HUES48 (cell line): Measurements from ENCODE around the gene STK32C.

ENCODE experiments used
- H3K27ac ChIP-seq: one replicate; pipeline ENCODE4 v1.7.0; 2013; ENCODE audit warnings: low read depth, low read length, inconsistent platforms
- H3K27me3 ChIP-seq: 2 replicates; pipeline ENCODE4 v1.6.1; 2013; ENCODE audit warnings: mild to moderate bottlenecking, low read length; ENCODE audit not compliant: control insufficient read depth, insufficient read depth
- H3K36me3 ChIP-seq: 2 replicates; pipeline ENCODE4 v1.6.1; 2013; ENCODE audit warnings: low read length; ENCODE audit not compliant: control insufficient read depth, insufficient read depth
- H3K4me1 ChIP-seq: 2 replicates; pipeline ENCODE4 v1.6.1; 2013; ENCODE audit warnings: mild to moderate bottlenecking, low read length; ENCODE audit not compliant: control insufficient read depth, insufficient read depth
- H3K4me3 ChIP-seq: 2 replicates; pipeline ENCODE4 v1.5.1; 2013; ENCODE audit warnings: mild to moderate bottlenecking, low read depth, low read length
- H3K9ac ChIP-seq: 2 replicates; pipeline ENCODE4 v1.6.1; 2013; ENCODE audit warnings: mild to moderate bottlenecking, low read depth, low read length, moderate library complexity
- H3K9me3 ChIP-seq: 2 replicates; pipeline ENCODE4 v1.6.1; 2013; ENCODE audit warnings: low read length; ENCODE audit not compliant: control insufficient read depth, insufficient read depth

Gene STK32C

GRCh38 chr10:132241496-132241895 is 66.3 kb downstream of the STK32C start:
- H3K9ac ChIP-seq, result no peak overlapping the region
- H3K9me3 ChIP-seq, result no peaks in the 10 kb centered on the region
- no peaks in the 10 kb centered on the region for H3K27me3 ChIP-seq
- H3K36me3 ChIP-seq, result no peaks in the 10 kb centered on the region
- H3K4me3 ChIP-seq, result no peak overlapping the region
- H3K4me1 ChIP-seq, result no peaks in the 10 kb centered on the region
- no peak overlapping the region for H3K27ac ChIP-seq

- H3K4me1 ChIP-seq, result no peaks in the 10 kb centered on the region
- H3K27me3 ChIP-seq, result no peaks in the 10 kb centered on the region
- no peaks in the 10 kb centered on the region for H3K9me3 ChIP-seq
- H3K4me3 ChIP-seq, result no peak overlapping the region
- H3K27ac ChIP-seq, result no peak overlapping the region
- no peaks in the 10 kb centered on the region for H3K36me3 ChIP-seq
- no peak overlapping the region for H3K9ac ChIP-seq
Observed at GRCh38 chr10:132241086-132241485, 66.7 kb downstream of the STK32C start.

GRCh38 chr10:132240581-132240980 is 67.2 kb downstream of the STK32C start:
- Histone ChIP-seq H3K4me1 (no peaks in the 10 kb centered on the region), H3K9me3 (no peaks in the 10 kb centered on the region), H3K4me3 (no peak overlapping the region), H3K36me3 (no peaks in the 10 kb centered on the region), H3K9ac (no peak overlapping the region), H3K27me3 (no peaks in the 10 kb centered on the region), H3K27ac (no peak overlapping the region)

- no peaks in the 10 kb centered on the region for H3K4me1 ChIP-seq
- no peaks in the 10 kb centered on the region for H3K9me3 ChIP-seq
- H3K27me3 ChIP-seq, result no peaks in the 10 kb centered on the region
- H3K9ac ChIP-seq, result no peak overlapping the region
- H3K27ac ChIP-seq, result no peak overlapping the region
- H3K4me3 ChIP-seq, result no peak overlapping the region
- H3K36me3 ChIP-seq, result no peaks in the 10 kb centered on the region
Observed at GRCh38 chr10:132240156-132240555, 67.6 kb downstream of the STK32C start.

GRCh38 chr10:132239126-132240031 is 68.4 kb downstream of the STK32C start:
- Histone ChIP-seq H3K4me3 (no peak overlapping the region), H3K36me3 (no peaks in the 10 kb centered on the region), H3K9me3 (no peaks in the 10 kb centered on the region), H3K4me1 (no peaks in the 10 kb centered on the region), H3K27me3 (no peaks in the 10 kb centered on the region), H3K9ac (no peak overlapping the region), H3K27ac (no peak overlapping the region)

- Histone ChIP-seq H3K36me3 (no peaks in the 10 kb centered on the region), H3K27me3 (no peaks in the 10 kb centered on the region), H3K9me3 (no peaks in the 10 kb centered on the region), H3K27ac (no peak overlapping the region), H3K4me3 (no peak overlapping the region), H3K9ac (no peak overlapping the region), H3K4me1 (no peaks in the 10 kb centered on the region)
Observed at GRCh38 chr10:132238371-132239125, 69.2 kb downstream of the STK32C start.

GRCh38 chr10:132237871-132238270 is 69.9 kb downstream of the STK32C start:
- Histone ChIP-seq H3K9ac (no peak overlapping the region), H3K9me3 (no peaks in the 10 kb centered on the region)

GRCh38 chr10:132237396-132237795 is 70.4 kb downstream of the STK32C start:
- Histone ChIP-seq H3K36me3 (no peaks in the 10 kb centered on the region), H3K9ac (no peak overlapping the region), H3K9me3 (no peaks in the 10 kb centered on the region), H3K27me3 (no peaks in the 10 kb centered on the region), H3K27ac (no peak overlapping the region), H3K4me3 (no peak overlapping the region), H3K4me1 (no peaks in the 10 kb centered on the region)

More at GRCh38 chr10:132237871-132238270, 69.9 kb downstream of the STK32C start:
- Histone ChIP-seq H3K36me3 (no peaks in the 10 kb centered on the region), H3K4me3 (no peak overlapping the region), H3K4me1 (no peaks in the 10 kb centered on the region), H3K27me3 (no peaks in the 10 kb centered on the region), H3K27ac (no peak overlapping the region)

- Histone ChIP-seq H3K4me1 (no peaks in the 10 kb centered on the region), H3K4me3 (no peak overlapping the region), H3K9ac (no peak overlapping the region), H3K27me3 (no peaks in the 10 kb centered on the region), H3K36me3 (no peaks in the 10 kb centered on the region), H3K27ac (no peak overlapping the region), H3K9me3 (no peaks in the 10 kb centered on the region)
Observed at GRCh38 chr10:132236881-132237280, 70.9 kb downstream of the STK32C start.

- Histone ChIP-seq H3K27ac (no peak overlapping the region), H3K9ac (no peak overlapping the region), H3K36me3 (no peaks in the 10 kb centered on the region), H3K4me3 (no peak overlapping the region), H3K4me1 (no peaks in the 10 kb centered on the region), H3K9me3 (no peaks in the 10 kb centered on the region), H3K27me3 (no peaks in the 10 kb centered on the region)
Observed at GRCh38 chr10:132236161-132236560, 71.6 kb downstream of the STK32C start.

GRCh38 chr10:132234860-132235259 is 72.9 kb downstream of the STK32C start:
- no peaks in the 10 kb centered on the region for H3K9me3 ChIP-seq
- no peaks in the 10 kb centered on the region for H3K4me1 ChIP-seq
- no peaks in the 10 kb centered on the region for H3K27me3 ChIP-seq
- no peaks in the 10 kb centered on the region for H3K36me3 ChIP-seq
- no peak overlapping the region for H3K27ac ChIP-seq
- H3K4me3 ChIP-seq, result no peak overlapping the region
- no peak overlapping the region for H3K9ac ChIP-seq
